ENCODE results near the gene GALNT17.

GRCh38 chr7:71372991-71373390, 241.0 kb downstream of the GALNT17 start:
- TF ChIP-seq, protein P1, sequence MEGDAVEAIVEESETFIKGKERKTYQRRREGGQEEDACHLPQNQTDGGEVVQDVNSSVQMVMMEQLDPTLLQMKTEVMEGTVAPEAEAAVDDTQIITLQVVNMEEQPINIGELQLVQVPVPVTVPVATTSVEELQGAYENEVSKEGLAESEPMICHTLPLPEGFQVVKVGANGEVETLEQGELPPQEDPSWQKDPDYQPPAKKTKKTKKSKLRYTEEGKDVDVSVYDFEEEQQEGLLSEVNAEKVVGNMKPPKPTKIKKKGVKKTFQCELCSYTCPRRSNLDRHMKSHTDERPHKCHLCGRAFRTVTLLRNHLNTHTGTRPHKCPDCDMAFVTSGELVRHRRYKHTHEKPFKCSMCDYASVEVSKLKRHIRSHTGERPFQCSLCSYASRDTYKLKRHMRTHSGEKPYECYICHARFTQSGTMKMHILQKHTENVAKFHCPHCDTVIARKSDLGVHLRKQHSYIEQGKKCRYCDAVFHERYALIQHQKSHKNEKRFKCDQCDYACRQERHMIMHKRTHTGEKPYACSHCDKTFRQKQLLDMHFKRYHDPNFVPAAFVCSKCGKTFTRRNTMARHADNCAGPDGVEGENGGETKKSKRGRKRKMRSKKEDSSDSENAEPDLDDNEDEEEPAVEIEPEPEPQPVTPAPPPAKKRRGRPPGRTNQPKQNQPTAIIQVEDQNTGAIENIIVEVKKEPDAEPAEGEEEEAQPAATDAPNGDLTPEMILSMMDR (conservative IDR thresholded peaks at IDR 0.05; ENCODE audit: low read depth in 2 of 2): no peak
- TF ChIP-seq EZH2 (IDR thresholded peaks at IDR 0.05; ENCODE audit: low read depth, unreplicated experiment): no peak
- no peak for TF ChIP-seq POLR2AphosphoS5 (IDR thresholded peaks at IDR 0.05; ENCODE audit: low read depth)
- no peak for TF ChIP-seq EZH2phosphoT487 (IDR thresholded peaks at IDR 0.05; ENCODE audit: unreplicated experiment)

All from GM23338 (cell line).